Activated CD4-positive, alpha-beta T cell treated with anti-CD3 and anti-CD28 coated beads, Interleukin-2, amount 50 U/mL, for 1 hour (primary cell): ENCODE measurements around the gene NPBWR2.

Experiments
- DNase-seq: peaks from one replicate; pipeline ENCODE4 v3.0.0-alpha.2; 2020

NPBWR2 gene

DNA sequence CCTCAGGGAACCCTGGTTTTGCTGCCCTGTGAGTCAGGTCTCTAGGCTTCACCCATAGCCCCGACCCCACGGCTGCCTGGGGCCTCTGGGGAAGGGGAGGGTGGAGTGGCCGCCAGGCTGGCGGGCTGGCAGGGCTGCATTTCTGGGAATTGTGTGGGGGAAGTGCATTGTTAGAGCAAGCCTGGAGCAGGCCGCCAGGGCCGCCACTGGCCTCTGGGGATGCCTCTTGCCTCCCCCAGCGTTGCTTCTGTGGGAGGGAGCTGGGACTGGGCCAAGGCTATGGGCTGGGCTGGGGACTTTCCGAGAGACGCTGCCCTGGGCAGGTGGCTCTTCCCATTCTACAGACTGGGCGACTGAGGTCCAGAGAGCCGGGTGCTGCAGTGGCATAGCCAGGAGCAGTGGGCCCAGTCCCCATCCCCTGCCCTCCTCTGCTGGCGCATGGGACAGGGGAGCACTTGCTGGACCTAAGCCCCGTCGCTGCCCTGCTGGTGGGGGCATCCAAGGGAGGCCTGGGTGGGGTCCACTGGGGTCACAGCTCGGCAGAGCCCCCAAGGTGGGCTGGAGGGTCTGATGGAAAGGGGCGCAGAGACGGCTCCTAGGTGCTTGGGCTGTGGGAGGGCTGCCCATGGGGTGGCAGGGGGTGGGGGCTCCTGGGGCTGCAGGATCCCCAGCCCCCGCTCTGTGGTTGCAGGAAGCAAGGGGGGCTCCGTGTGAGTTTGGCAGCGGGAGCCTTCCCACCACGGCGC lies 51.3 kb downstream of the NPBWR2 start:
- no peak for DNase-seq

DNA sequence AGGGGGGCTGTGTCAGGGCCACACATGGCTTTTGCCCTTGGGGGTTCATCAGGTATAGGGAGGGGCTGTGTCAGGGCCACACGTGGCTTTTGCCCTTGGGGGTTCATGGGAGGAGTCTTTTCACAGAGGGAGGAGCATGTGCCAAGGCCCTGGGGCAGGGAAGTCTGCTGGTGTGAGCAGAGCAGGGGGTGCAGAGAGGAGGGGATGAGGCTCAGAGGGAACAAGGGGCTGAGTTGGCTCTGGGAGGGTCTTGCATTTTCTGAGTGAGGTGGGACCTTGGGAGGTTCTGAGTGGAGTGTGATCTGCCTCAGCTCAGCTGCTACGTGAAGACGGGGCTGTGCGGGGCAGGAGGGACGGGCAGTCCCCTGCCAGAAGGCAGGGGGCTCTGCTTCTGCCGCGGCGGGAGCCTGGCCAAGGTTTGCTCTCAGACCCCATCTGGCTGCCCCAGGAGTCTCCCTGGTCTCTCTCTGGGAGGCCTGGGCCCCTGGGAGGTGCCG lies 51.9 kb downstream of the NPBWR2 start:
- DNase-seq: no peak

DNA sequence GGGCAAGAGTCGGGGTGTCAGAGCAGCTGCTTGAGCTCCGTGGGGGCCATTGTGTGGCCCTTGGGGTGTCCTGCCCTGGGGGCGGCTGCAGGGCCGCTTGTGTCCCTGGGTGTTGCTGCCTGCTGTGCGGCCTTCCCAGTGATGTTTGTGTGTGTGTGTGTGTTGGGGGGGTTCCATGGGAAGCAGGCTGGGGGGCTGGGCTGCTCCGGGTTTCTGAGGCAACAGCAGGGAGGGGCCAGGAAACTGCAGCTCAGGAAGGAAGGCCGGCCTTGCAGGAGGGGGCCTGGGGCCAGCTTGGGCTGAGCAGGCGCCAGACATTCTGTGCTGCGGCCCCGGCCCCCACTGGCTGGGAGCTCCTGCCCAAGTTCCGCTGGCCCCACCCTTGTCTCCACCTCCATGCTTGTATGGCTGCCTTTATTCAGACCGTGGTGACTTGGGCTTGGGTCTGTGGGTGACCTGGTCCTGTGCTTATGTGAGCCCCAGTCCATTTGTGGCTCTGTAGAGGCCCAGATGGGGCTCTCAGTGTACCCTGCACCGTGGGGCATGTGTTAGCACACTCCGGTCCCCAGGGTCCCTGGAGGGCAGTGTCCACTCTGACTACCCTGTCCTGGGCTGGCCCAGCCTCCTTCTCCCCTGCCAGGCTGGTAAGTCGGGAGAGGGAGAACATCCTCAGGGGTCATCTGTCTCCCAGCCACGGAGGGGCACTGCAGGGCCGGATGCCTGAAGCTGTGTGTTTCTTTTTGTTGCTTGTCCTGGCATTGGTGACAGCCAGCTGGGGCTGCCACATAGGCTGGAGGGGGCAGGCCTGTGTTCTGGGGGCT lies 53.3 kb downstream of the NPBWR2 start:
- no peak for DNase-seq
